ENCODE results near the gene EIF4G2. TPM values are rescaled to one million over a fixed set of nuclear protein-coding genes. Genes with fewer than 3 reads are reported as not detected.
A peak's percentile ranks its signal among the peaks of the same experiment; 100 is the strongest.

EIF4G2 gene
- total RNA-seq, 1 donor from 2014 or later = 1,052 TPM

GRCh38 chr11:10806206-10806605 lies 2.5 kb downstream of the EIF4G2 start:
- Mint-ChIP-seq H3K36me3 (peaks cover 48% of the 10 kb centered on the region), H3K4me3 (peak overlapping the region; percentile 97), H3K27ac (no peak overlapping the region), H3K9me3 (no peaks in the 10 kb centered on the region), H3K27me3 (ENCODE audit: insufficient read depth, low read depth) (peaks cover 5% of the 10 kb centered on the region), H3K4me1 (peaks cover 37% of the 10 kb centered on the region)
- no peak overlapping the region for H3K27ac ChIP-seq
- H2AFZ ChIP-seq (replicated peaks) = no peak overlapping the region
- H3K9ac ChIP-seq = no peak overlapping the region
- no peaks in the 10 kb centered on the region for H3K9me3 ChIP-seq (ENCODE audit: low read depth)
- peaks cover 88% of the 10 kb centered on the region for H3K79me2 ChIP-seq (ENCODE audit: low read depth)
- peak overlapping the region; percentile 94 for H3K4me2 ChIP-seq
- peaks cover 57% of the 10 kb centered on the region for H3K36me3 ChIP-seq
- H3K27me3 ChIP-seq = no peaks in the 10 kb centered on the region
- H3K4me1 ChIP-seq = peaks cover 25% of the 10 kb centered on the region
- H4K20me1 ChIP-seq (ENCODE audit: low read depth) = peaks cover 68% of the 10 kb centered on the region
- H3F3A ChIP-seq (ENCODE audit: low read depth) = peaks cover 81% of the 10 kb centered on the region
- no peak for DNase-seq (ENCODE audit: low spot score)
- no peak for TF ChIP-seq EZH2phosphoT487 (IDR thresholded peaks at IDR 0.05)
- no peak for TF ChIP-seq CTCF (IDR thresholded peaks at IDR 0.05)
- TF ChIP-seq EZH2 (IDR thresholded peaks at IDR 0.05) = no peak
- peak overlapping the region; percentile 99 for H3K4me3 ChIP-seq

GRCh38 chr11:10805741-10806140 lies 3.0 kb downstream of the EIF4G2 start:
- H3K27me3 ChIP-seq = no peaks in the 10 kb centered on the region
- Mint-ChIP-seq H3K9me3 (no peaks in the 10 kb centered on the region), H3K27me3 (ENCODE audit: insufficient read depth, low read depth) (peaks cover 5% of the 10 kb centered on the region), H3K27ac (peak overlapping the region; percentile 68), H3K36me3 (peaks cover 52% of the 10 kb centered on the region), H3K4me3 (peak overlapping the region; percentile 75), H3K4me1 (peaks cover 37% of the 10 kb centered on the region)
- peaks cover 86% of the 10 kb centered on the region for H3F3A ChIP-seq (ENCODE audit: low read depth)
- H3K4me2 ChIP-seq = peak overlapping the region; percentile 94
- H4K20me1 ChIP-seq (ENCODE audit: low read depth) = peaks cover 72% of the 10 kb centered on the region
- H3K79me2 ChIP-seq (ENCODE audit: low read depth) = peaks cover 87% of the 10 kb centered on the region
- peaks cover 62% of the 10 kb centered on the region for H3K36me3 ChIP-seq
- TF ChIP-seq CTCF (IDR thresholded peaks at IDR 0.05) = no peak
- no peak for TF ChIP-seq EZH2 (IDR thresholded peaks at IDR 0.05)
- no peak for TF ChIP-seq EZH2phosphoT487 (IDR thresholded peaks at IDR 0.05)
- peak overlapping the region; percentile 99 for H3K4me3 ChIP-seq
- H3K4me1 ChIP-seq = peaks cover 25% of the 10 kb centered on the region
- no peak overlapping the region for H3K27ac ChIP-seq
- no peak for DNase-seq (ENCODE audit: low spot score)
- no peak overlapping the region for H2AFZ ChIP-seq (replicated peaks)
- no peaks in the 10 kb centered on the region for H3K9me3 ChIP-seq (ENCODE audit: low read depth)
- no peak overlapping the region for H3K9ac ChIP-seq

GRCh38 chr11:10803676-10804075 lies 5.0 kb downstream of the EIF4G2 start:
- TF ChIP-seq EZH2 (IDR thresholded peaks at IDR 0.05) = no peak
- TF ChIP-seq EZH2phosphoT487 (IDR thresholded peaks at IDR 0.05) = no peak
- no peak for TF ChIP-seq CTCF (IDR thresholded peaks at IDR 0.05)
- Histone ChIP-seq H3K4me1 (peaks cover 20% of the 10 kb centered on the region), H3K4me3 (no peak overlapping the region), H3K9ac (no peak overlapping the region), H3K4me2 (no peak overlapping the region), H2AFZ (replicated peaks) (no peak overlapping the region), H3K79me2 (ENCODE audit: low read depth) (peaks cover 80% of the 10 kb centered on the region), H3K27ac (no peak overlapping the region), H3K9me3 (ENCODE audit: low read depth) (no peaks in the 10 kb centered on the region), H4K20me1 (ENCODE audit: low read depth) (peaks cover 91% of the 10 kb centered on the region), H3F3A (ENCODE audit: low read depth) (peaks cover 93% of the 10 kb centered on the region), H3K27me3 (no peaks in the 10 kb centered on the region), H3K36me3 (peaks cover 82% of the 10 kb centered on the region)
- H3K27ac Mint-ChIP-seq = no peak overlapping the region
- no peak for DNase-seq (ENCODE audit: low spot score)
- H3K9me3 Mint-ChIP-seq = no peaks in the 10 kb centered on the region
- H3K4me1 Mint-ChIP-seq = peaks cover 32% of the 10 kb centered on the region
- H3K4me3 Mint-ChIP-seq = no peak overlapping the region
- peaks cover 70% of the 10 kb centered on the region for H3K36me3 Mint-ChIP-seq
- H3K27me3 Mint-ChIP-seq (ENCODE audit: insufficient read depth, low read depth) = peaks cover 2% of the 10 kb centered on the region

Data from neural progenitor cell (in vitro differentiated cells).